Measurements from ENCODE around the gene ITPKB. TPM values are rescaled to one million over a fixed set of nuclear protein-coding genes. Genes with fewer than 3 reads are reported as not detected.
A peak's percentile ranks its signal among the peaks of the same experiment; 100 is the strongest.

The ITPKB gene
- total RNA-seq, 1 donor from 2014 or later = 19.4 TPM

- no peak for DNase-seq (ENCODE audit: low read depth in 2 of 2)
Measured at GRCh38 chr1:226686440-226687425, 52.3 kb downstream of the ITPKB start.

GRCh38 chr1:226685196-226685820 lies 53.8 kb downstream of the ITPKB start:
- no peak for DNase-seq (ENCODE audit: low read depth in 2 of 2)

GRCh38 chr1:226684026-226684425 lies 55.1 kb downstream of the ITPKB start:
- DNase-seq (ENCODE audit: low read depth in 2 of 2) = no peak

GRCh38 chr1:226682871-226683814 lies 55.9 kb downstream of the ITPKB start:
- DNase-seq (ENCODE audit: low read depth in 2 of 2) = no peak

GRCh38 chr1:226681652-226682493 lies 57.2 kb downstream of the ITPKB start:
- no peak for DNase-seq (ENCODE audit: low read depth in 2 of 2)

GRCh38 chr1:226680653-226681052 lies 58.4 kb downstream of the ITPKB start:
- DNase-seq (ENCODE audit: low read depth in 2 of 2) = no peak

- DNase-seq (ENCODE audit: low read depth in 2 of 2) = peak; percentile 43 to 86
Measured at GRCh38 chr1:226679853-226680516, 59.1 kb downstream of the ITPKB start.

GRCh38 chr1:226679262-226679661 lies 59.8 kb downstream of the ITPKB start:
- DNase-seq (ENCODE audit: low read depth in 2 of 2) = no peak

- DNase-seq (ENCODE audit: low read depth in 2 of 2) = no peak
Measured at GRCh38 chr1:226678701-226679100, 60.4 kb downstream of the ITPKB start.

- DNase-seq (ENCODE audit: low read depth in 2 of 2) = no peak
Measured at GRCh38 chr1:226678251-226678650, 60.8 kb downstream of the ITPKB start.

- peak; percentile 59 to 74 for DNase-seq (ENCODE audit: low read depth in 2 of 2)
Measured at GRCh38 chr1:226677027-226678020, 61.8 kb downstream of the ITPKB start.

GRCh38 chr1:226676381-226676780 lies 62.7 kb downstream of the ITPKB start:
- DNase-seq (ENCODE audit: low read depth in 2 of 2) = peak in 1 of 2 donors; percentile 29

GRCh38 chr1:226675715-226676357 lies 63.2 kb downstream of the ITPKB start:
- no peak for DNase-seq (ENCODE audit: low read depth in 2 of 2)

- peak; percentile 27 to 60 for DNase-seq (ENCODE audit: low read depth in 2 of 2)
Measured at GRCh38 chr1:226674892-226675714, 64.0 kb downstream of the ITPKB start.

GRCh38 chr1:226672339-226672762 lies 66.7 kb downstream of the ITPKB start:
- no peak for DNase-seq (ENCODE audit: low read depth in 2 of 2)

- no peak for DNase-seq (ENCODE audit: low read depth in 2 of 2)
Measured at GRCh38 chr1:226671277-226671676, 67.8 kb downstream of the ITPKB start.

- DNase-seq (ENCODE audit: low read depth in 2 of 2) = no peak
Measured at GRCh38 chr1:226670073-226670472, 69.0 kb downstream of the ITPKB start.

Data from lung microvascular endothelial cell (primary cell).